ENCODE data around the gene PHKG2. TPM values are rescaled to one million over a fixed set of nuclear protein-coding genes. Genes with fewer than 3 reads are reported as not detected.
A peak's percentile ranks its signal among the peaks of the same experiment; 100 is the strongest.

The PHKG2 gene
- polyA plus RNA-seq, 3 donors: 45.4 to 115 (median 54.2) TPM

DNA sequence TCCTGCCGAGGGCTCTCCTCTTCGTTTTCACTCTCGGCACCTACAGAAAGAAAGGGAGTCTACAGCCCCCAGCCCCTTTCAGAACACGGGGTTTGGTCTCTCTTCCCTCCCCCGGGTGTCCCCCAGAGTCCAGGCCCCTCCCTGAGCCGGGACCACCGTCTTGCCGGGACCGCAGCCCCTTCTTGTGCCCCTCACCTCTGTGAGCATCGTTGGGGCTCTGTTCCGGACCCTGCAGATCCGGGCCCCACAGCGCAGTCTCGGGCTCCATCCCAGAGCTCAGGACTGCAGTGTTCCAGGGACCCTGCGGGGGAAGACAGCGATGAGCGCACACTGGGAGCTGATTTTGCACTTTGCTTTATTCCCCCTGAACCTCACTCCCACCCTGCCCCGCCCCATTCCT lies 36.0 kb downstream of the PHKG2 start:
- no peak overlapping the region for H3K27ac Mint-ChIP-seq
- Histone ChIP-seq H3K4me1 (ENCODE audit: control insufficient read depth in 1 of 2, insufficient read depth in 2 of 2, low read length in 2 of 2) (peaks cover 31 to 37% of the 10 kb centered on the region in 2 donors), H3K79me2 (ENCODE audit: insufficient read depth, low read length) (peaks cover 24% of the 10 kb centered on the region), H3K9me3 (replicated peaks in 1 of 2; ENCODE audit: control insufficient read depth in 1 of 2, insufficient read depth in 1 of 2, low read length in 2 of 2) (no peaks in the 10 kb centered on the region), H3K27ac (ENCODE audit: low read depth in 1 of 2, low read length in 2 of 2) (no peak overlapping the region), H3K9ac (ENCODE audit: insufficient read depth, low read length, poor library complexity, severe bottlenecking) (no peak overlapping the region), H2AFZ (ENCODE audit: insufficient read depth, low read depth, low read length, poor library complexity, severe bottlenecking) (no peak overlapping the region), H3K4me2 (replicated peaks; ENCODE audit: extremely low read depth, low read length, poor library complexity, severe bottlenecking) (no peak overlapping the region), H4K20me1 (ENCODE audit: insufficient read depth, low read length) (no peaks in the 10 kb centered on the region), H3K36me3 (replicated peaks in 1 of 2; ENCODE audit: control insufficient read depth in 1 of 2, insufficient read depth in 2 of 2, low read length in 2 of 2) (peaks cover 19 to 25% of the 10 kb centered on the region in 2 donors), H3K27me3 (ENCODE audit: control insufficient read depth in 2 of 2, insufficient read depth in 2 of 2, low read length in 2 of 2) (no peaks in the 10 kb centered on the region), H3K4me3 (replicated peaks in 1 of 3; ENCODE audit: low read depth in 2 of 3, low read length in 3 of 3) (no peak overlapping the region)
- peaks cover 0 to 2% (median 0%) of the 10 kb centered on the region in 7 donors for H3K9me3 Mint-ChIP-seq
- DNase-seq: no peak
- H3K4me3 Mint-ChIP-seq: no peak overlapping the region
- H3K36me3 Mint-ChIP-seq: peaks cover 16 to 31% of the 10 kb centered on the region in 2 donors
- peaks cover 48% of the 10 kb centered on the region for H3K4me1 Mint-ChIP-seq
- TF ChIP-seq, protein P1, sequence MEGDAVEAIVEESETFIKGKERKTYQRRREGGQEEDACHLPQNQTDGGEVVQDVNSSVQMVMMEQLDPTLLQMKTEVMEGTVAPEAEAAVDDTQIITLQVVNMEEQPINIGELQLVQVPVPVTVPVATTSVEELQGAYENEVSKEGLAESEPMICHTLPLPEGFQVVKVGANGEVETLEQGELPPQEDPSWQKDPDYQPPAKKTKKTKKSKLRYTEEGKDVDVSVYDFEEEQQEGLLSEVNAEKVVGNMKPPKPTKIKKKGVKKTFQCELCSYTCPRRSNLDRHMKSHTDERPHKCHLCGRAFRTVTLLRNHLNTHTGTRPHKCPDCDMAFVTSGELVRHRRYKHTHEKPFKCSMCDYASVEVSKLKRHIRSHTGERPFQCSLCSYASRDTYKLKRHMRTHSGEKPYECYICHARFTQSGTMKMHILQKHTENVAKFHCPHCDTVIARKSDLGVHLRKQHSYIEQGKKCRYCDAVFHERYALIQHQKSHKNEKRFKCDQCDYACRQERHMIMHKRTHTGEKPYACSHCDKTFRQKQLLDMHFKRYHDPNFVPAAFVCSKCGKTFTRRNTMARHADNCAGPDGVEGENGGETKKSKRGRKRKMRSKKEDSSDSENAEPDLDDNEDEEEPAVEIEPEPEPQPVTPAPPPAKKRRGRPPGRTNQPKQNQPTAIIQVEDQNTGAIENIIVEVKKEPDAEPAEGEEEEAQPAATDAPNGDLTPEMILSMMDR (IDR thresholded peaks at IDR 0.05): no peak
- intact Hi-C loops (cut with micrococcal nuclease): no loop called here
- H3K27me3 Mint-ChIP-seq (ENCODE audit: low read depth in 3 of 3): peaks cover 2 to 6% (median 4%) of the 10 kb centered on the region in 3 donors
- WGBS (ENCODE audit: insufficient coverage): 95% methylated on average over 16 of the region's 18 CpGs

GRCh38 chr16:30785126-30786106 lies 37.2 kb downstream of the PHKG2 start:
- H2AFZ ChIP-seq (ENCODE audit: insufficient read depth, low read depth, low read length, poor library complexity, severe bottlenecking): peak overlapping the region; percentile 98
- Mint-ChIP-seq H3K27me3 (ENCODE audit: low read depth in 3 of 3) (peaks cover 2 to 6% (median 4%) of the 10 kb centered on the region in 3 donors), H3K4me3 (peak overlapping the region; percentile 90 to 92), H3K9me3 (peaks cover 0 to 2% (median 0%) of the 10 kb centered on the region in 7 donors), H3K4me1 (peaks cover 40% of the 10 kb centered on the region), H3K27ac (peak overlapping the region in 2 of 7 donors; percentile 66 to 77), H3K36me3 (peaks cover 16 to 31% of the 10 kb centered on the region in 2 donors)
- H3K9ac ChIP-seq (ENCODE audit: insufficient read depth, low read length, poor library complexity, severe bottlenecking): no peak overlapping the region
- peaks cover 23 to 28% of the 10 kb centered on the region in 2 donors for H3K4me1 ChIP-seq (ENCODE audit: control insufficient read depth in 1 of 2, insufficient read depth in 2 of 2, low read length in 2 of 2)
- H3K27me3 ChIP-seq (ENCODE audit: control insufficient read depth in 2 of 2, insufficient read depth in 2 of 2, low read length in 2 of 2): no peaks in the 10 kb centered on the region
- H3K36me3 ChIP-seq (replicated peaks in 1 of 2; ENCODE audit: control insufficient read depth in 1 of 2, insufficient read depth in 2 of 2, low read length in 2 of 2): peaks cover 19 to 25% of the 10 kb centered on the region in 2 donors
- no peaks in the 10 kb centered on the region for H4K20me1 ChIP-seq (ENCODE audit: insufficient read depth, low read length)
- H3K9me3 ChIP-seq (replicated peaks in 1 of 2; ENCODE audit: control insufficient read depth in 1 of 2, insufficient read depth in 1 of 2, low read length in 2 of 2): no peaks in the 10 kb centered on the region
- DNase-seq: no peak
- peak overlapping the region; percentile 99 for H3K4me2 ChIP-seq (replicated peaks; ENCODE audit: extremely low read depth, low read length, poor library complexity, severe bottlenecking)
- intact Hi-C loops (cut with micrococcal nuclease): loop anchor here in 1 of 2 donors (2.0 kb wide), 1 partner anchor 21 kb away; no protein-coding TSS in a partner anchor
- 76% methylated on average over 2 of the region's 7 CpGs for WGBS (ENCODE audit: insufficient coverage)
- TF ChIP-seq, protein P1 (IDR thresholded peaks at IDR 0.05): no peak
- peak overlapping the region in 1 of 3 experiments; percentile 94 for H3K4me3 ChIP-seq (replicated peaks in 1 of 3; ENCODE audit: low read depth in 2 of 3, low read length in 3 of 3)
- H3K27ac ChIP-seq (ENCODE audit: low read depth in 1 of 2, low read length in 2 of 2): no peak overlapping the region
- H3K79me2 ChIP-seq (ENCODE audit: insufficient read depth, low read length): peaks cover 24% of the 10 kb centered on the region

Measured in CD14-positive monocyte (primary cell).